ENCODE measurements around the gene CEACAM19. TPM values are rescaled to one million over a fixed set of nuclear protein-coding genes. Genes with fewer than 3 reads are reported as not detected.

The CEACAM19 gene
- total RNA-seq, 2 experiments from 2014 or later, result not detected

- intact Hi-C loops (cut with micrococcal nuclease; ENCODE audit: unreplicated experiment), result loop anchor here (1.0 kb wide), 1 partner anchor 86 kb away; no protein-coding TSS in a partner anchor
- POLR2A ChIA-PET, result no interaction called here
- H3K4me2 ChIP-seq (ENCODE audit: low read length), result no peak overlapping the region
- no peak overlapping the region for H3K4me3 ChIP-seq (ENCODE audit: low read depth, low read length, poor library complexity, severe bottlenecking)
- H3K9me3 ChIP-seq (ENCODE audit: low read length), result no peaks in the 10 kb centered on the region
- H3K79me2 ChIP-seq (ENCODE audit: insufficient read depth, low read depth, low read length), result no peaks in the 10 kb centered on the region
- H3K9me2 ChIP-seq (ENCODE audit: insufficient read depth, low read length), result no peaks in the 10 kb centered on the region
- H3K27ac ChIP-seq (ENCODE audit: low read depth, low read length, poor library complexity, severe bottlenecking), result no peak overlapping the region
- BruUV-seq (replicated peaks), result no TSS peak
- peak; percentile 68 for DNase-seq (ENCODE audit: low spot score)
- peaks cover 6% of the 10 kb centered on the region for H3K4me1 ChIP-seq (ENCODE audit: insufficient read depth, low read length, poor library complexity, severe bottlenecking)
- CTCF ChIA-PET (ENCODE audit: unreplicated experiment), result interaction anchor here (0.5 kb wide), 1 partner anchor 133 kb away, joined by 3 read pairs; no protein-coding TSS in a partner anchor
- TF ChIP-seq EZH2phosphoT487 (IDR thresholded peaks at IDR 0.05; ENCODE audit: borderline replicate concordance, low read depth, low read length), result no peak
- peak; percentile 91 for TF ChIP-seq CTCF (conservative IDR thresholded peaks at IDR 0.05; ENCODE audit: low read length)
- H3K36me3 ChIP-seq (ENCODE audit: insufficient read depth, low read length), result no peaks in the 10 kb centered on the region
- H2AFZ ChIP-seq (ENCODE audit: low read length), result no peak overlapping the region
- H4K20me1 ChIP-seq (ENCODE audit: insufficient read depth, low read length), result no peaks in the 10 kb centered on the region
Measured at GRCh38 chr19:44657211-44657921, 13.9 kb upstream of the CEACAM19 start.

GRCh38 chr19:44658069-44658733 lies 13.1 kb upstream of the CEACAM19 start:
- no peaks in the 10 kb centered on the region for H4K20me1 ChIP-seq (ENCODE audit: insufficient read depth, low read length)
- CTCF ChIA-PET (ENCODE audit: unreplicated experiment), result no interaction called here
- H3K4me1 ChIP-seq (ENCODE audit: insufficient read depth, low read length, poor library complexity, severe bottlenecking), result peaks cover 6% of the 10 kb centered on the region
- no peak overlapping the region for H2AFZ ChIP-seq (ENCODE audit: low read length)
- H3K79me2 ChIP-seq (ENCODE audit: insufficient read depth, low read depth, low read length), result no peaks in the 10 kb centered on the region
- no peaks in the 10 kb centered on the region for H3K9me2 ChIP-seq (ENCODE audit: insufficient read depth, low read length)
- H3K4me3 ChIP-seq (ENCODE audit: low read depth, low read length, poor library complexity, severe bottlenecking), result no peak overlapping the region
- H3K27ac ChIP-seq (ENCODE audit: low read depth, low read length, poor library complexity, severe bottlenecking), result no peak overlapping the region
- H3K9me3 ChIP-seq (ENCODE audit: low read length), result no peaks in the 10 kb centered on the region
- no peak overlapping the region for H3K4me2 ChIP-seq (ENCODE audit: low read length)
- BruUV-seq (replicated peaks), result no TSS peak
- TF ChIP-seq EZH2phosphoT487 (IDR thresholded peaks at IDR 0.05; ENCODE audit: borderline replicate concordance, low read depth, low read length) (no peak), CTCF (conservative IDR thresholded peaks at IDR 0.05; ENCODE audit: low read length) (no peak)
- H3K36me3 ChIP-seq (ENCODE audit: insufficient read depth, low read length), result no peaks in the 10 kb centered on the region
- POLR2A ChIA-PET, result no interaction called here
- DNase-seq (ENCODE audit: low spot score), result no peak
- intact Hi-C loops (cut with micrococcal nuclease; ENCODE audit: unreplicated experiment), result no loop called here

- ChIA-PET POLR2A (no interaction called here), CTCF (ENCODE audit: unreplicated experiment) (no interaction called here)
- no TSS peak for BruUV-seq (replicated peaks)
- no peaks in the 10 kb centered on the region for H4K20me1 ChIP-seq (ENCODE audit: insufficient read depth, low read length)
- intact Hi-C loops (cut with micrococcal nuclease; ENCODE audit: unreplicated experiment), result no loop called here
- no peaks in the 10 kb centered on the region for H3K9me2 ChIP-seq (ENCODE audit: insufficient read depth, low read length)
- H3K36me3 ChIP-seq (ENCODE audit: insufficient read depth, low read length), result no peaks in the 10 kb centered on the region
- H3K4me2 ChIP-seq (ENCODE audit: low read length), result no peak overlapping the region
- H2AFZ ChIP-seq (ENCODE audit: low read length), result no peak overlapping the region
- no peak overlapping the region for H3K4me3 ChIP-seq (ENCODE audit: low read depth, low read length, poor library complexity, severe bottlenecking)
- no peak overlapping the region for H3K27ac ChIP-seq (ENCODE audit: low read depth, low read length, poor library complexity, severe bottlenecking)
- TF ChIP-seq EZH2phosphoT487 (IDR thresholded peaks at IDR 0.05; ENCODE audit: borderline replicate concordance, low read depth, low read length), result no peak
- TF ChIP-seq CTCF (conservative IDR thresholded peaks at IDR 0.05; ENCODE audit: low read length), result no peak
- no peaks in the 10 kb centered on the region for H3K9me3 ChIP-seq (ENCODE audit: low read length)
- no peak for DNase-seq (ENCODE audit: low spot score)
- no peaks in the 10 kb centered on the region for H3K79me2 ChIP-seq (ENCODE audit: insufficient read depth, low read depth, low read length)
- H3K4me1 ChIP-seq (ENCODE audit: insufficient read depth, low read length, poor library complexity, severe bottlenecking), result no peaks in the 10 kb centered on the region
Measured at GRCh38 chr19:44660081-44660480, 11.2 kb upstream of the CEACAM19 start.
